H54 (cell line): ENCODE measurements around the gene STUB1.

Source experiments
- DNase-seq: peaks from one replicate; pipeline ENCODE4 v3.0.0; 2011; ENCODE audit warnings: low spot score, mixed read lengths; ENCODE audit not compliant: insufficient read length
- FAIRE-seq: peaks from 3 replicates; lab custom pipeline; 2011; peaks lifted over from hg19 to GRCh38; lab: Jason Lieb, UNC
- POLR2A ChIP-seq: IDR thresholded peaks from 2 replicates; pipeline ENCODE4 v1.6.1; 2011; ENCODE audit warnings: low read depth, mild to moderate bottlenecking, low read length

STUB1 gene

DNA sequence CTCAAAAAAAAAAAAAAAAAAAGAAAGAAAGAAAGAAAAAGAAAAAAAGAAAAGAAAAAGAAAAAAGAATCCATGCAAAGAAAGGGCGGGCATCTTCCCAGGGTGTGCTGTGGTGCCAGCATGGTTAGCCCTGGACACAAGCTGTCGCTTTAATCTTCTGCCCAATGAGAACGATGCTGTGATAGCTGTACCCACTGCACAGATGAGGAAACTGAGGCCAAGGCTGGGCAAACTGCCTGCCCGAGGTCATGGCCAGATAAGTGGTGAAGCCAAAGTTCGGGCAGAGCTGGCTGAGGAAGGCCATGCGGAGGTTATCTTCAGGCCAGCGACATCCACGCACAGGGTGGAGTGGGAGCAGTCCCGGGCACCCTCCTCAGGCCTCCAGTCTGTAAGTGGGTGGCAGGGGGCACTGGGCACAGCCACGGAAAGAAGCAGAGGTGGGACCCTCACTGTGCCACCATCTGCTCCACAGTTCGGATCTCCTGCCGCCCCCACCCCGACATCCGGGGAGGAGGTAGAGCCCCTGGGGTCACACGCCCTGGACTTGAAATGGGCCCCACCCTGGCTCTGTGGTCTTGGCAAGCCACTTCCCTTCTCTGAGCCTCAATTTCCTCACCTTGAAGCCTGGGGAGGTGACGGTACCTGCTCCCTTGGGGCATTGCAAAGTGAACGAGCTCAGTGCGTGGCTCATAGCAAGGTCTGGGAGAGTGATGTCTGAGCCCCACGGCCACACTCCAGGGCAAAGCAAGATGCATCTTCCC, 18.9 kb downstream of the STUB1 start:
- no peak for DNase-seq
- no peak for TF ChIP-seq POLR2A
- no peak for FAIRE-seq

DNA sequence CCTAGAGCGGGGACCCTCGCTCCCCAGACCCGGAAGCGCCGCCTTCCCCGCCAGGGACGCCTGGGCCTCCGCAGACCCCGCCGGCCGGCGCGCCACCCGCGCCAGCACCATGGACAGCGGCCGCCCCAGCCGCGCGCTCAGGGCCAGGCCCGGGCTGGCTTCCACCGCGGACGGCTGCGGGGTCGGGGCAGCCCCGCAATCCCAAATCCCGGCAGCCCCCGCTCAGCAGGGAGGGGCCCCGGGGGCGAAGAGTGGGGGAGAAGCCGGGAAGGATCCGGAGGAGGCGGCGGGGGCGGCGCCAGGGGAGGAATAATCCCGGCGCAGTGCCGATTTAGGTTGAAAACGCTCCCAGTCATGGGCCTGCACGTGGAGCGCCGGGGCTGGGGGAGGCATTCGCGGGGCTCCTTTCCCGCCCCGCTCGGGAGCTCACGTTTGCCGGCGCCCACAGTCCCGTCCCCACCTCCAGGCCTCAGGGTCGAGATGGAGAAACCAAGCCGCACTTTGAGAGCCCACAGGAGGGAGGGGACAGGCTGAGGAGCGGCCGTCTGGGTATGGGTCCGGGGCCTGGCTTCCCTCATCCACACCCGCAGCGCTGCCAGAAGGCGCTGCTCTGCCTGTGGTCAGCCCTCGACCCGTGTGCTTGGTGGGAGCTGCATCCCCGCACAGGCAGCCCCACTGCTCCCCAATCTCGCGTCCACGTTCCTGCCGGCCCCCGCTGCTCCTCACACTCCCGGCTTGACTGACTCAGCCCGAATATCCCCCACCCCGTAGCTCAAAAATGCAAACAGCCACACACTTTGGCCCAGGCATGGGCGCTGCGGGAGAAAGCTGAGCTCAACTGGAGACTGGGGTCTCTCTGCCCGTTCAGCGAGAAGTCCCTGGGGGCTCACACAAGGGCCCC, 20.7 kb downstream of the STUB1 start:
- DNase-seq (no peak), FAIRE-seq (no peak)
- TF ChIP-seq POLR2A: no peak

DNA sequence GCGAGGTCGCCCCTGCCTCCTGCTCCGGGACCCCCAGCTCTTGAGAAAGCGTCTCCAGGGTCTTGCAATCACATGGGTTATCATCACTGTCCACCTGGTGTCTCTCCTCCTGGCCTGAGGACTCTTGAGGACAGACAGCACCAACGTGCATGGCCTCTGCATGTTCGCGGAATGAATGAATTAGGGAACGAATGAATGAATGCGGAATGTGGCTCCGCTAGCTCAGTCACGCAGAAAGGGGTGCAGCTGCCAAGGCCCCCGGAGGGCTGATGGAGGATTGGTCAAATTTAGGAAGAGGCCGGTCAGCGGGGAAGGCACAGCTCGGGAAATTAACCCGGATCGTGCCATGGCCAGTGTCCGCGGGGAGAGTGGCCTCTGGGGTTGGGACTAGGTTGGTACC, 22.1 kb downstream of the STUB1 start:
- DNase-seq: no peak
- TF ChIP-seq POLR2A: no peak
- no peak for FAIRE-seq

DNA sequence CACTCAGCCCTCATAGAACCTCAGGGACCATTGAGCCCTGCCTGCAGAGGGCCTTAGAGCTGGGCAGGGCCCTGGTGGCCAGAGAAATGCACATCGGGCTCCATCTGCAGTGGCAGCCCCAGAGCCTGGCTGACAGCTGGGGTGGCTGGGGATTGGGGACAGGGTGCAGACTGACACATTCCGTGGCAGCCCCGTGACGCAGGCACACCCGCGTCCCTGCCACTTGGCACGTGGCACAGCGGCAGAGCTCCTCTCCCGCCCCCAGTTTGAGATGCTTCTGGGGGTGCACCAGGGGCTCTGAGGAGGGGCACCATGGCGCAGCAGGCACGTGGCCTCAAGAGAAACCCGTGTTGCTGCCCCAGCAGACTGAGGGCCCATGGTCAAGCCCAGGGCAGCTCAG, 23.2 kb downstream of the STUB1 start:
- no peak for TF ChIP-seq POLR2A
- DNase-seq: no peak
- FAIRE-seq: no peak

DNA sequence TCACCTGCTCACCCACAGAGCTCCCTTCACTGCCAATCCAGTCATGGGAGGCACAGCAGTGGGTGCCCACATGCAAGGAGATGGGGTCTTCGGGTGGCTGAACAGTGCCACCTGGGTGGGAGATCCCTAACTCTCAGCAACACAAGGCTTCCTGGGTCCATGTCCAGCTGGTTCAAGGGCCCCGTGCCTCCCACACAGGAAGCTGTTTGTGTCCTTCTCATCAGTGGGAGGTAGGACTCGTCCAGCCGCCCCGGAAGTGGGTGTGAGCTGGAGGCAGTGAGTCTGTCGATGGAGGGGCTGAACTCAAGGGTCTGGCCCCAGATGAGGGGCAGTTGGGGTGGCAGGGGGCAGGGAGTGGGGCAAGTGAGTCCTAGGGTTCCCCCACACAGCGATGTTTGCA, 23.8 kb downstream of the STUB1 start:
- FAIRE-seq (no peak), DNase-seq (no peak)
- no peak for TF ChIP-seq POLR2A

DNA sequence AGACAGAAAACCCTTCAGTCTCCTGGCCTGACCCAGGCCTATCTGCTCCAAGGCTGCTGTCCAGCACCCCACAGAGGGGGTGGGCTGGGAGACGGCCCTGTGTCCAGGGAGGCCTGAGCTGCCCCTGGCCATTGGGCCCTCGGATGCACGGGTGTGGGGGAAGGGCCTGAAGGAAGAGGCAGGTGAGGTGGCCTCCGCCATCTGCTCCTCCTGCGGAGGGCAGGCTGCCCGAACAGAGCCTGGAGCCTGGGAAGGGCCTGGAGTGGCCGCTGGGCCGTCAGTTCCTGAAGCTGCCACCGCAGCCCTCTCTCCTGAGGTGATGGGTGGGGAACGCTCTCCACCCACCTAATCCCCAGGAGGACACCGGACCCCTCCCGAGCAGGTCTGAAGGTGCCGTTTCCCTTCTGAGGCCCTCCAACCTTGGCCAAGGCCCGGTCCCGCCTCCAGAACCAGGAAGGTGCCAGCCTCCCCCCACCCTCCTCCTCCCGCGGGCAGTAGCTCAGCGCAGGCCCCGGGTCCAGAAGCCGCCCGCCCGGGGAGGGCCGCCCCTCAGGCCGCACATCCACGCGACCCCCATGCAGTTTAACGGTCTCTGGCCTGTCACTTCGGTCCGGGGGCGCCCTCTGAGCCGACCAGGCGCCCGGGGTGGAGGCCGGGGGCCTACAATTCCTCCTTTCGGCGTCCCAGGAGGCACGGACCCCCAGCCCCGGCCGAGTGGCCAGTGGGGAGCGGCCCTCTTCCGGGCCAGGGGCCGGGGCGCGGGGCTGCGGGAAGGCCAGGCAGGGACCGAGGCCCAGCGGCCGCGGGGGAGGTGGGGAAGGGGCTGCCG, 24.6 kb downstream of the STUB1 start:
- TF ChIP-seq POLR2A: no peak
- no peak for FAIRE-seq
- no peak for DNase-seq

DNA sequence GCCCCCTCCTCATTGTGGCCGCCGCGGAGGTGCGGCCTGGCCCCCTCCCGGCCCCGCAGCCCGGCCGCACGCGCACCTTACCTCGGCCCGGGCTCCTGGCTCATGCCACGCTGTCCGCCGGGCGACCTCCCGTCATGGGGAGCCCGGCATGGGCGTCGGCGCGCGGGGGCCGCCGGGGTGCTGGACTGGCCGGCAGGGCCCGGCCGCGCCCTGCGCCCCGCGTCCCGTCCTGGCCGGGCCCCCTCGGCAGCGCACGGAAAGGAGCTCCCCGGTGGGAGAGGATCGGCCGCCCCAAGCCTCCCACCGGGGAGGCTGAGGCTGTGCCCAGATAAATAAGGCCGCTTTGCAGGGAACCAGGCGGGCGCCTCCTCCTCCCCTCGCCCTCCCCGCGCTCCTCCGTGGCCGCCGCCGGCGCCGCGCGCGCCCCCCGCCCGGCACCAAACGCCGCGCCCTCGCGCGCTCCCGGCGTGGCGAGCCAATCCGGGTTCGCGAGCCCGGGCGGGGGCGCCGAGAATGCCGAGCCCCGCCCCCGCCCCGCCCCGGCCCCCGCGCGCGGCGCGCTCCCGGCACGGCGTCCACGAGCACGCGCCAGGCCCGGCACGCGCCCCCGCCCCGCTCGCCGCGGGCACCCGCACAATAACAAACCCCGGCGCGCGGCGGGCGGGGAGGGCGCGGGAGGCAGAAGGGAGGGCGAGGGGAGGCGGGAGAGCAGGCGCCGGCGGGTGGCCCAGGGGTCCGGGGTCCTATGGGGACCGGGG, 25.4 kb downstream of the STUB1 start, which contains the start of gene FBXL16:
TSS of gene FBXL16 (minus strand) at position 371 of the 758 bp plus-strand sequence. CDS start 8,396 bp downstream, outside the sequence.
- FAIRE-seq (no peak), DNase-seq (peak; percentile 88)
- TF ChIP-seq POLR2A: peak; percentile 43; the same call in 1 of the 2 replicates

DNA sequence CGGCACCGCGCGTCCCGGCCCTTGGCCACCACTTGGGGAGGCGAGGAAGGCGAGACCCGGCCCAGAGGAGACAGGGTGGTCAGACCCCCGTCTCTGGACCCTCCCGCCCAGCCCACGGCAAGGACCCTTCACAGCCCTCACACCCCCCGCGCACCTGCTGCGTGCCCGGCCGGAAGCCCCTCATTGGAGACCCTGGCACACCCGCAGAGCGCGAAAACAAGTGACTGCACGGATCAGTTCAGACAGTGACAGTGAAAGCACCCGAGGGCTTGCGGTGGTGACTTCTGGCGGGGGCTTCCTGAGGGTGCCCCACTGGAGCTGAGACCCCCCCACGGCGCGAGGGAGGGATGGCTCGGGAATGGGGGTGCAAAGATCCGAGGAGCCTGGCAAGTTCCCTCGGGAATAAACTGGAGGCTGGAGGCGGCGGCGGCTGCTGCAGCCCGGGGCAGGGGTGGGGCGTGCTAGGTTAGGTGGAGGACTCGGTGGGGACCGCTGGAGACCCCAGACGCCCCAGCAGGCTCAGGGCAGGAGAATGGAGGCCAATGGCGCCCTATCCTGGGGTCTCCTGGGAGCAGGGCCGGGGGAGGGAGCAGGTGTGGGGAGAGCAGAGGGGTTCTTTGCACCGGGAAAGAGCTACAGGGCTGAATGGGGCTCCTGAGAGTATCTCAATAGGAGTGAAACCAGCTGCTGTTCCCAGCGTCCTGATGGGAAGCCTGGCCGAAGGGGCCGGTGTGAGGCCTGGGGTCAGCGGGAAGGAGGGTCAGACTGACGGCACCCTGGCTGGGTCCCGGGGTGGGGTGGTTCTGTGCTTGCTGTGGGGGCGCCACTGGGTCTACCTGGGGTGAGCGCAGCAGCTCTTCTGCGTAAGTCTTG, 26.2 kb downstream of the STUB1 start:
- FAIRE-seq: no peak
- no peak for DNase-seq
- no peak for TF ChIP-seq POLR2A

DNA sequence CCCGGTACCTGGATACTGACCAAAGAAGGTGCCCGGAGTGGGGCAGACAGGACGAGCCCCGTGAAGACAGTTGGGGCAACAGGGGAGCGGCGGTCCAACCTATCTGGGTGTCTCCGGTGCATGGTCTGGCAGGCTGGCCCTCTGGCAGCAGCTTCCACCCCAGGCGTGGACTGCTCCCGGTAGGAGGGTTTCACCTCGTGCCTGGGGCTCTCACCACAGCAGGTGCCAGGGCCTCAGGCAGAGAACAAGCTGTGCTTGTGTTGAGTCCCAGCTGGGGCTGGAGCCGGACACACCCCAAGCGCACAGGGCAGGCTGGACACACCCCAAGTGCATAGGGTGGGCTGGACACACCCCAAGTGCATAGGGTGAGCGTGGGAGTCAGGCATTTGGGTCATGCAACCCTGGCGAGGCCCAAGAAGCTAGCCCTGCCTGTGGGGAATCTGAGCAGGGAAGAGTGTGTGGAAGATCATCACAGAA, 26.9 kb downstream of the STUB1 start:
- TF ChIP-seq POLR2A: no peak
- no peak for FAIRE-seq
- no peak for DNase-seq

DNA sequence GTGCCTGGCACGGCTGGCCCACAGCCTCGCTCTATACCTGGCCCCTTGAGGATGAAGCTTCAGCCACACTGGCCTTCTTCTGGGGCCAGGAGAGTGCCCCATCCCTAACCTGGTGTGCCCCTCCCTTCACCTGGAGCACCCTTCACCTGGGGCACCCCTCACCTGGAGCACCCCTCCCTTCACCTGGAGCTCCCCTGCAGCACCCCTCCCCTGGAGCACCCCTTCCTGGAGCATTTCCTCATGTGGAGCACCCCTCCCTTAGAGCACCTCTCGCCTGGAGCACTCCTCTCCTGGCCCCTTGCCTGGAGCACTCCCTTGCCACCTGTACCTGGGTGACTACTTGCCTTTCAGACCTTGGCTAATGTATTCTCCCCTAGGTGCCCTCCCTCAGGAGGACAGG, 27.8 kb downstream of the STUB1 start:
- DNase-seq: no peak
- TF ChIP-seq POLR2A: no peak
- FAIRE-seq: no peak

DNA sequence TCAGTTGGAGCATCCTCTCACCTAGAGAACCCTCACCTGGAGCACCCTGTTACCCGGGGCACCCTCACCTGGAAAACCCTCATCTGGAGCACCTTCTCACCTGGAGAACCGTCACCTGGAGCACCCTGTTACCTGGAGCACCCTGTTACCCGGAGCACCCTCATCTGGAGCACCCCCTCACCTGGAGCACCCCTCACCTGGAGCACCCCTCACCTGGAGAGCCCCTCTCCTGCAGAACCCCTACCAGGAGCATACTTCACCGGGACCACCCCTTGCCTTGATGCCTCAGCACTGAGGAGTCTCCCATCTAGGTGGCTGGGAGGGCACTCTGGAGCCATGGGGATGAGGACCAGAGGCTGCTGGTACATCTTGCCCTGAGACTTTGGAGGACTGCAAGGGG, 28.7 kb downstream of the STUB1 start:
- FAIRE-seq (no peak), DNase-seq (no peak)
- TF ChIP-seq POLR2A: no peak

DNA sequence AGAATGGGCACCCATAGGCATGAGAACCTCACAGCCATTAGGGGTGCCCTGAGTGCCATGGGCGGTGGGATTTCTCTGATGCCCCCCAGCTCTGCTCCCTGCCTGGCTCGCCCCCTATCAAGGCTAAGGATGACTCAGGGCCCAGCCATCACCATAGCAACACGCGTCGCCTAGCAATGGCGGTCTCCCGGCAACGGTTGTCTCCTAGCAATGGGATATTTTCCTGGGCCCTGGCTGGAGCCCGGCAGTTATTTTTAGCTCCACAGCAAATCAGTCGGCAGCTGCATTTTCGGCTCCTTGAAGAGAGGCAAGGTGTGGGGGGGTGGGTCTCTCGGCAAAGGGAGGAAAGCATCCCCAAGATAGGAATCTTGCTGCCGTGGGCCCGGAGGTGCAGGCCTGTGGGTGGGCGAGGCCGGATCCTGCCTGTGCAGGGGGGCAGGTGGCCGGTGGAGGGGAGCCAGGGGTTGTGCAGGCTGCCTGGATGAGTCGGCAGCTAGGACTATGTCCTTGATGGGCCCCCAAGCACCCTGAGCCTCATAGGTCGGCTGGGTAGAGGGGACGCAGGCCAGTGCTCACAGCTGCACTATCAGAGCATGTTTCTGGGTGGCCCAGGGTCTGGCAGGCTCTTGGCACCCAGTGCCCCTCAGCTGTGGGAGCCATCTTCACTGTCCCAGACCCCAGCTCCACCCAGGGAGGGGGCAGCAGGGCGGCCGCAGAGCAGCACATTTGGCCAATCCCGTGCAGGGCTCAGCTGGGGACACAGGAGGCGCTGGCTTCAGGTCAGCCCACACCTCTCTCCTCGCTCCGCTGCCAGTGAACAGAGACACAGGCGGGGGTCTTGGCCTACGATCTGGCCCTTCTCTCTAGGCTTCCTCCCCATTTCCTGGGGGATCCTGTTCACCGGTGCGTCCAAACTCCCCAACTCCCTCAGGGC, 29.6 kb downstream of the STUB1 start:
- FAIRE-seq: no peak
- no peak for TF ChIP-seq POLR2A
- DNase-seq: peak; percentile 91
